WTC11 (cell line): ENCODE measurements around the gene ZEB1. TPM values are rescaled to one million over a fixed set of nuclear protein-coding genes. Genes with fewer than 3 reads are reported as not detected.

ENCODE experiments used
- ATAC-seq: fragments of 200-7000 bp; cut with Tn5 transposase; 2 replicates; pipeline ENCODE4 v1.10.0; 2021; ENCODE audit warnings: mild to moderate bottlenecking, moderate library complexity
- CTCF ChIA-PET: fragments of 300-600 bp; sonication (Branson Sonifier 250); formaldehyde crosslinking; loops from one replicate; lab custom pipeline; 2021; ENCODE audit warnings: antibody characterized with exemption; lab: Charles Lee
- POLR2A ChIA-PET: fragments of 350-600 bp; sonication (Branson Sonifier 250); formaldehyde crosslinking; loops from one replicate; lab custom pipeline; 2021; ENCODE audit warnings: antibody characterized with exemption; lab: Charles Lee
- DNase-seq: peaks from one replicate; pipeline ENCODE4 v3.0.0; 2021; ENCODE audit warnings: low spot score
- H3K27ac Mint-ChIP-seq: 2 replicates; pipeline ENCODE4 v1.8.0; 2021; ENCODE audit warnings: mixed read lengths
- H3K27me3 Mint-ChIP-seq: 2 replicates; pipeline ENCODE4 v1.8.0; 2021; ENCODE audit warnings: low read depth, mild to moderate bottlenecking, moderate library complexity, mixed read lengths
- H3K36me3 Mint-ChIP-seq: 2 replicates; pipeline ENCODE4 v1.8.0; 2021; ENCODE audit warnings: mixed read lengths
- H3K4me1 Mint-ChIP-seq: 2 replicates; pipeline ENCODE4 v1.8.0; 2022; ENCODE audit warnings: mixed read lengths
- H3K4me3 Mint-ChIP-seq: 2 replicates; pipeline ENCODE4 v1.8.0; 2021; ENCODE audit warnings: mild to moderate bottlenecking, moderate library complexity, mixed read lengths
- H3K9me3 Mint-ChIP-seq: 2 replicates; pipeline ENCODE4 v1.8.0; 2021; ENCODE audit warnings: mixed read lengths
- ATF1 ChIP-seq: sonication (generic); formaldehyde crosslinking; IDR thresholded peaks from 2 replicates; pipeline ENCODE4 v1.8.1; 2023; ENCODE audit warnings: mild to moderate bottlenecking, moderate library complexity, missing genetic modification reagents
- CBFB ChIP-seq: sonication (generic); formaldehyde crosslinking; IDR thresholded peaks from 2 replicates; pipeline ENCODE4 v1.8.1; 2022; ENCODE audit warnings: mild to moderate bottlenecking, low read depth, missing genetic modification reagents
- CREB1 ChIP-seq: sonication (generic); formaldehyde crosslinking; IDR thresholded peaks from 2 replicates; pipeline ENCODE4 v1.8.0; 2023; ENCODE audit warnings: mild to moderate bottlenecking, missing genetic modification reagents
- ETV6 ChIP-seq: sonication (generic); formaldehyde crosslinking; IDR thresholded peaks from 2 replicates; pipeline ENCODE4 v1.8.1; 2022; ENCODE audit warnings: mild to moderate bottlenecking, missing genetic modification reagents
- FOXJ3 ChIP-seq: sonication (generic); formaldehyde crosslinking; IDR thresholded peaks from 2 replicates; pipeline ENCODE4 v1.9.0; 2021; ENCODE audit warnings: missing genetic modification reagents, mild to moderate bottlenecking, borderline replicate concordance
- KAT7 ChIP-seq: sonication (generic); formaldehyde crosslinking; IDR thresholded peaks from 2 replicates; pipeline ENCODE4 v1.8.1; 2023; ENCODE audit warnings: missing genetic modification reagents, mild to moderate bottlenecking, borderline replicate concordance
- NFE2L1 ChIP-seq: sonication (generic); formaldehyde crosslinking; IDR thresholded peaks from 2 replicates; pipeline ENCODE4 v1.8.1; 2023; ENCODE audit warnings: missing genetic modification reagents
- NFYB ChIP-seq: sonication (generic); formaldehyde crosslinking; conservative IDR thresholded peaks from 2 replicates; pipeline ENCODE4 v1.8.0; 2022; ENCODE audit warnings: low read depth, missing genetic modification reagents
- NR1H2 ChIP-seq: sonication (generic); formaldehyde crosslinking; IDR thresholded peaks from 2 replicates; pipeline ENCODE4 v1.9.0; 2021; ENCODE audit warnings: mild to moderate bottlenecking, moderate library complexity, missing genetic modification reagents
- NR2C2 ChIP-seq: sonication (generic); formaldehyde crosslinking; IDR thresholded peaks from 2 replicates; pipeline ENCODE4 v1.8.0; 2022; ENCODE audit warnings: mild to moderate bottlenecking, missing genetic modification reagents
- RELA ChIP-seq: sonication (generic); formaldehyde crosslinking; IDR thresholded peaks from 2 replicates; pipeline ENCODE4 v1.8.1; 2022; ENCODE audit warnings: missing genetic modification reagents, mild to moderate bottlenecking, borderline replicate concordance
- RORB ChIP-seq: fragments of 250-450 bp; sonication (Bioruptor Pico); IDR thresholded peaks from 2 replicates; pipeline ENCODE4 v1.9.0; 2021; ENCODE audit warnings: mild to moderate bottlenecking
- TEAD4 ChIP-seq: sonication (generic); formaldehyde crosslinking; IDR thresholded peaks from 2 replicates; pipeline ENCODE4 v1.8.0; 2022; ENCODE audit warnings: mild to moderate bottlenecking, missing genetic modification reagents
- ZNF121 ChIP-seq: sonication (generic); formaldehyde crosslinking; IDR thresholded peaks from 2 replicates; pipeline ENCODE4 v1.8.0; 2023; ENCODE audit warnings: missing genetic modification reagents
- ZNF138 ChIP-seq: sonication (generic); formaldehyde crosslinking; conservative IDR thresholded peaks from 2 replicates; pipeline ENCODE4 v1.8.1; 2022; ENCODE audit warnings: mild to moderate bottlenecking, moderate library complexity, missing genetic modification reagents
- ZNF317 ChIP-seq: sonication (generic); formaldehyde crosslinking; IDR thresholded peaks from 2 replicates; pipeline ENCODE4 v1.8.1; 2023; ENCODE audit warnings: low read depth, mild to moderate bottlenecking, moderate library complexity, missing genetic modification reagents, borderline replicate concordance
- total RNA-seq: library from RNA; stranded (reverse); gene quantifications from 3 replicates; pipeline ENCODE4 v1.2.3, GENCODE V29; 2021
- TF ChIP-seq, protein P1 (sequence below): sonication (generic); formaldehyde crosslinking; IDR thresholded peaks from 2 replicates; pipeline ENCODE4 v1.8.0; 2023; ENCODE audit warnings: mild to moderate bottlenecking, missing genetic modification reagents
- TF ChIP-seq, protein P2 (sequence below): fragments of 250-450 bp; sonication (Bioruptor Pico); IDR thresholded peaks from 2 replicates; pipeline ENCODE4 v2.1.2; 2022; ENCODE audit warnings: mild to moderate bottlenecking, moderate library complexity
- TF ChIP-seq, protein P3 (sequence below): sonication (generic); formaldehyde crosslinking; IDR thresholded peaks from 2 replicates; pipeline ENCODE4 v1.8.1; 2023; ENCODE audit warnings: mild to moderate bottlenecking, missing genetic modification reagents
- TF ChIP-seq, protein P4 (sequence below): fragments of 250-450 bp; sonication (Bioruptor Pico); IDR thresholded peaks from 2 replicates; pipeline ENCODE4 v1.9.0; 2021; ENCODE audit warnings: mild to moderate bottlenecking
- TF ChIP-seq, protein P5 (sequence below): sonication (generic); formaldehyde crosslinking; IDR thresholded peaks from 2 replicates; pipeline ENCODE4 v1.8.1; 2022; ENCODE audit warnings: low read depth, missing genetic modification reagents, borderline replicate concordance

ZEB1 gene
- total RNA-seq, 1 experiment from 2014 or later: 0.39 TPM

DNA sequence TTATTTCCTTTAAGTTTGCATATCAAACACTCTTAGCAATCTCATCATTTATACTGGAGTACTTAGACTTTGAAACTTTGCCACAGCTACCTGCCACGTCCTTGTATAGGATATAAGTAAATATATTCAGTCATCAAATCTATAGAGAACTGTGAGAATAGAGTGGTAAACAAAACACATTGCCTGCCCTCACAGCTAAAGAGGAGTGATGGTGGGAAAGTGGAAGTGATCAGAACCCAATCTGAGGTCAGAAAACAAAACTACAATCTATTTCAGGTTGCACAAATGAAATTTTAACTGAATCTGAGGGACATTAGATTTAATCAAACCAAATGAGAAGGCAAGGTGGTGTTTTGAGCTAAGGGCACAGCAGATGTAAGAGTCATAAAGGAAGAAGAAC lies 74.8 kb downstream of the ZEB1 start:
- peaks cover 16% of the 10 kb centered on the region for H3K4me1 Mint-ChIP-seq
- no peaks in the 10 kb centered on the region for H3K27me3 Mint-ChIP-seq
- H3K27ac Mint-ChIP-seq: no peak overlapping the region
- ChIA-PET POLR2A (no interaction called here), CTCF (no interaction called here)
- ATAC-seq (no peak), DNase-seq (no peak)
- H3K9me3 Mint-ChIP-seq: no peaks in the 10 kb centered on the region
- H3K36me3 Mint-ChIP-seq: no peaks in the 10 kb centered on the region
- H3K4me3 Mint-ChIP-seq: no peak overlapping the region
- TF ChIP-seq FOXJ3 (CRISPR knock-in tag) (no peak), ZNF317 (CRISPR knock-in tag) (no peak), TEAD4 (no peak), ETV6 (CRISPR knock-in tag) (no peak), ZNF121 (CRISPR knock-in tag) (no peak), CBFB (CRISPR knock-in tag) (no peak), ZNF138 (CRISPR knock-in tag) (no peak), NR2C2 (CRISPR knock-in tag) (no peak), KAT7 (CRISPR knock-in tag) (no peak), NFE2L1 (CRISPR knock-in tag) (no peak), RORB (no peak)

DNA sequence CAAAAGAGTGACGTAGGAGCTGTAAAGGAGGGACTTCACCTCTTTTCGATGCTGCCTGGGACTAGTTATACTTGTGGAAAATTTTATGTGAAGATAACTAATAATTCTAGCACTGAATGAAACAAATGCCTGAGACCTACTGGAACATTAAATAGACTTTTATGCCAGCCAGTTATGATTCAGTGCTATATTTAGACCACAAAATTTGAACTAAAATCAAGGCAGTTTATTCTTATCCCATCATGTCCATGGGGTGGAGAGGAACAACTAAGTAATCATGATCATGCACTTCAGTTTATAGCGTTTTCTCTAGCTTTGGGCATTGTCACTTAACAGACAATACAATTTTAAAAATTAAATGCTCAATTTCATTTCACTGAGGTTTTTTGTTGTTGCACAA lies 76.7 kb downstream of the ZEB1 start:
- DNase-seq (no peak), ATAC-seq (no peak)
- Mint-ChIP-seq H3K4me3 (no peak overlapping the region), H3K9me3 (no peaks in the 10 kb centered on the region), H3K27me3 (no peaks in the 10 kb centered on the region), H3K4me1 (peaks cover 16% of the 10 kb centered on the region), H3K27ac (no peak overlapping the region), H3K36me3 (no peaks in the 10 kb centered on the region)
- TF ChIP-seq NR1H2 (CRISPR knock-in tag): no peak
- no peak for TF ChIP-seq RELA (CRISPR knock-in tag)
- no peak for TF ChIP-seq CREB1 (CRISPR knock-in tag)
- TF ChIP-seq NFYB (CRISPR knock-in tag): no peak
- TF ChIP-seq CBFB (CRISPR knock-in tag): no peak
- ChIA-PET POLR2A (no interaction called here), CTCF (no interaction called here)

DNA sequence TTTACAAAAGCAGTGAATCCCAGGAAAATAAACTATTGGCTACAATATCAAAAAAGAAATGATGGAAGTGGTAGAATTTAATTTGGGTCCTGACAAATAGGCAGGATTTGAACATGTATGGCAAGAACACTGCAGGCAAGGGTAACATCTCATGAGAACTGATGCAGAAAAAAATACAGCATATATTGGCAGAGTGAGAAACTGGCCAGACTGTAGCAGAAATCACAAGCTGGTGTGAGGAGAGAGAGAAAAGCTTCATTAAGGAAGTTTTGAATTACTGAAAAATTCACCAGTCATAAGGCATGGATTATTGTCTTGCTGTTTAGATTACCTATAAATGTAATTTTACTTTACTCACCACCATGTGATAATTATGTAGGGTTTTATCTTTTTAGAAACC lies 77.4 kb downstream of the ZEB1 start:
- ChIA-PET CTCF (interaction anchor here (0.6 kb wide), 1 partner anchor 644 kb away, joined by 3 read pairs; no protein-coding TSS in a partner anchor), POLR2A (no interaction called here)
- Mint-ChIP-seq H3K4me1 (peaks cover 15% of the 10 kb centered on the region), H3K4me3 (no peak overlapping the region), H3K9me3 (no peaks in the 10 kb centered on the region), H3K27ac (no peak overlapping the region), H3K36me3 (no peaks in the 10 kb centered on the region), H3K27me3 (no peaks in the 10 kb centered on the region)
- DNase-seq: no peak
- TF ChIP-seq RELA (CRISPR knock-in tag) (no peak), ATF1 (CRISPR knock-in tag) (no peak), RORB (no peak)
- TF ChIP-seq, protein P1, sequence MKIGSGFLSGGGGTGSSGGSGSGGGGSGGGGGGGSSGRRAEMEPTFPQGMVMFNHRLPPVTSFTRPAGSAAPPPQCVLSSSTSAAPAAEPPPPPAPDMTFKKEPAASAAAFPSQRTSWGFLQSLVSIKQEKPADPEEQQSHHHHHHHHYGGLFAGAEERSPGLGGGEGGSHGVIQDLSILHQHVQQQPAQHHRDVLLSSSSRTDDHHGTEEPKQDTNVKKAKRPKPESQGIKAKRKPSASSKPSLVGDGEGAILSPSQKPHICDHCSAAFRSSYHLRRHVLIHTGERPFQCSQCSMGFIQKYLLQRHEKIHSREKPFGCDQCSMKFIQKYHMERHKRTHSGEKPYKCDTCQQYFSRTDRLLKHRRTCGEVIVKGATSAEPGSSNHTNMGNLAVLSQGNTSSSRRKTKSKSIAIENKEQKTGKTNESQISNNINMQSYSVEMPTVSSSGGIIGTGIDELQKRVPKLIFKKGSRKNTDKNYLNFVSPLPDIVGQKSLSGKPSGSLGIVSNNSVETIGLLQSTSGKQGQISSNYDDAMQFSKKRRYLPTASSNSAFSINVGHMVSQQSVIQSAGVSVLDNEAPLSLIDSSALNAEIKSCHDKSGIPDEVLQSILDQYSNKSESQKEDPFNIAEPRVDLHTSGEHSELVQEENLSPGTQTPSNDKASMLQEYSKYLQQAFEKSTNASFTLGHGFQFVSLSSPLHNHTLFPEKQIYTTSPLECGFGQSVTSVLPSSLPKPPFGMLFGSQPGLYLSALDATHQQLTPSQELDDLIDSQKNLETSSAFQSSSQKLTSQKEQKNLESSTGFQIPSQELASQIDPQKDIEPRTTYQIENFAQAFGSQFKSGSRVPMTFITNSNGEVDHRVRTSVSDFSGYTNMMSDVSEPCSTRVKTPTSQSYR: no peak
- TF ChIP-seq, protein P2, sequence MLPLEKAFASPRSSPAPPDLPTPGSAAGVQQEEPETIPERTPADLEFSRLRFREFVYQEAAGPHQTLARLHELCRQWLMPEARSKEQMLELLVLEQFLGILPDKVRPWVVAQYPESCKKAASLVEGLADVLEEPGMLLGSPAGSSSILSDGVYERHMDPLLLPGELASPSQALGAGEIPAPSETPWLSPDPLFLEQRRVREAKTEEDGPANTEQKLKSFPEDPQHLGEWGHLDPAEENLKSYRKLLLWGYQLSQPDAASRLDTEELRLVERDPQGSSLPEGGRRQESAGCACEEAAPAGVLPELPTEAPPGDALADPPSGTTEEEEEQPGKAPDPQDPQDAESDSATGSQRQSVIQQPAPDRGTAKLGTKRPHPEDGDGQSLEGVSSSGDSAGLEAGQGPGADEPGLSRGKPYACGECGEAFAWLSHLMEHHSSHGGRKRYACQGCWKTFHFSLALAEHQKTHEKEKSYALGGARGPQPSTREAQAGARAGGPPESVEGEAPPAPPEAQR (CRISPR knock-in tag): no peak
- TF ChIP-seq, protein P3, sequence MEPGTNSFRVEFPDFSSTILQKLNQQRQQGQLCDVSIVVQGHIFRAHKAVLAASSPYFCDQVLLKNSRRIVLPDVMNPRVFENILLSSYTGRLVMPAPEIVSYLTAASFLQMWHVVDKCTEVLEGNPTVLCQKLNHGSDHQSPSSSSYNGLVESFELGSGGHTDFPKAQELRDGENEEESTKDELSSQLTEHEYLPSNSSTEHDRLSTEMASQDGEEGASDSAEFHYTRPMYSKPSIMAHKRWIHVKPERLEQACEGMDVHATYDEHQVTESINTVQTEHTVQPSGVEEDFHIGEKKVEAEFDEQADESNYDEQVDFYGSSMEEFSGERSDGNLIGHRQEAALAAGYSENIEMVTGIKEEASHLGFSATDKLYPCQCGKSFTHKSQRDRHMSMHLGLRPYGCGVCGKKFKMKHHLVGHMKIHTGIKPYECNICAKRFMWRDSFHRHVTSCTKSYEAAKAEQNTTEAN: no peak
- TF ChIP-seq, protein P4, sequence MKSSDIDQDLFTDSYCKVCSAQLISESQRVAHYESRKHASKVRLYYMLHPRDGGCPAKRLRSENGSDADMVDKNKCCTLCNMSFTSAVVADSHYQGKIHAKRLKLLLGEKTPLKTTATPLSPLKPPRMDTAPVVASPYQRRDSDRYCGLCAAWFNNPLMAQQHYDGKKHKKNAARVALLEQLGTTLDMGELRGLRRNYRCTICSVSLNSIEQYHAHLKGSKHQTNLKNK (CRISPR knock-in tag): no peak
- TF ChIP-seq, protein P5, sequence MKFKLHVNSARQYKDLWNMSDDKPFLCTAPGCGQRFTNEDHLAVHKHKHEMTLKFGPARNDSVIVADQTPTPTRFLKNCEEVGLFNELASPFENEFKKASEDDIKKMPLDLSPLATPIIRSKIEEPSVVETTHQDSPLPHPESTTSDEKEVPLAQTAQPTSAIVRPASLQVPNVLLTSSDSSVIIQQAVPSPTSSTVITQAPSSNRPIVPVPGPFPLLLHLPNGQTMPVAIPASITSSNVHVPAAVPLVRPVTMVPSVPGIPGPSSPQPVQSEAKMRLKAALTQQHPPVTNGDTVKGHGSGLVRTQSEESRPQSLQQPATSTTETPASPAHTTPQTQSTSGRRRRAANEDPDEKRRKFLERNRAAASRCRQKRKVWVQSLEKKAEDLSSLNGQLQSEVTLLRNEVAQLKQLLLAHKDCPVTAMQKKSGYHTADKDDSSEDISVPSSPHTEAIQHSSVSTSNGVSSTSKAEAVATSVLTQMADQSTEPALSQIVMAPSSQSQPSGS: no peak
- ATAC-seq: no peak
